Activated CD4-positive, alpha-beta memory T cell treated with anti-CD3 and anti-CD28 coated beads for 36 hours (primary cell): ENCODE results near the gene LTF. TPM values are rescaled to one million over a fixed set of nuclear protein-coding genes. Genes with fewer than 3 reads are reported as not detected.
"Not testable (repeated sequence)": the region's sequence is repeated elsewhere in the genome, so short reads cannot be mapped to it uniquely, and the experiment has no call there.

Experiments
- CTCF ChIA-PET: fragments of 350-600 bp; sonication (Branson Sonifier 250); formaldehyde crosslinking; loops from one replicate; lab custom pipeline; 2021; ENCODE audit warnings: antibody characterized with exemption, inconsistent platforms; lab: Charles Lee
- POLR2A ChIA-PET: fragments of 350-600 bp; sonication (Branson Sonifier 250); formaldehyde crosslinking; loops from one replicate; lab custom pipeline; 2021; ENCODE audit warnings: antibody characterized with exemption; lab: Charles Lee
- DNase-seq: peaks from one replicate; pipeline ENCODE4 v3.0.0-alpha.2; 2020
- H3K27ac Mint-ChIP-seq: one replicate; pipeline ENCODE4 v1.8.0; 2021; ENCODE audit warnings: mixed read lengths
- H3K27me3 Mint-ChIP-seq: one replicate; pipeline ENCODE4 v1.8.0; 2021; ENCODE audit warnings: mixed read lengths
- H3K36me3 Mint-ChIP-seq: one replicate; pipeline ENCODE4 v1.8.0; 2021; ENCODE audit warnings: mixed read lengths
- H3K4me1 Mint-ChIP-seq: one replicate; pipeline ENCODE4 v1.8.0; 2021; ENCODE audit warnings: low read depth, mixed read lengths
- H3K4me3 Mint-ChIP-seq: one replicate; pipeline ENCODE4 v1.8.0; 2021; ENCODE audit warnings: mild to moderate bottlenecking, mixed read lengths
- H3K9me3 Mint-ChIP-seq: one replicate; pipeline ENCODE4 v1.8.0; 2021; ENCODE audit warnings: mixed read lengths
- intact Hi-C: fragments of 100-400 bp; cut with micrococcal nuclease; formaldehyde crosslinking; loops from one replicate; pipeline ENCODE4 v1.15.1; 2023
- total RNA-seq, 2 experiments: library from RNA; stranded (reverse); gene quantifications; one replicate each; pipeline ENCODE4 v1.2.3, GENCODE V29; 2021

The LTF gene
- total RNA-seq, 2 experiments from 2014 or later, result not detected

GRCh38 chr3:46429250-46429649, 35.5 kb downstream of the LTF start:
- no peak overlapping the region for H3K4me3 Mint-ChIP-seq
- H3K27ac Mint-ChIP-seq, result no peak overlapping the region
- peaks cover 3% of the 10 kb centered on the region for H3K4me1 Mint-ChIP-seq
- ChIA-PET POLR2A (no interaction called here), CTCF (interaction anchor here (1.1 kb wide), 1 partner anchor 60 kb away, joined by 3 read pairs; no protein-coding TSS in a partner anchor)
- H3K27me3 Mint-ChIP-seq, result no peaks in the 10 kb centered on the region
- H3K36me3 Mint-ChIP-seq, result peaks cover 7% of the 10 kb centered on the region
- intact Hi-C loops, result no loop called here
- peaks cover 15% of the 10 kb centered on the region for H3K9me3 Mint-ChIP-seq
- no peak for DNase-seq

DNA sequence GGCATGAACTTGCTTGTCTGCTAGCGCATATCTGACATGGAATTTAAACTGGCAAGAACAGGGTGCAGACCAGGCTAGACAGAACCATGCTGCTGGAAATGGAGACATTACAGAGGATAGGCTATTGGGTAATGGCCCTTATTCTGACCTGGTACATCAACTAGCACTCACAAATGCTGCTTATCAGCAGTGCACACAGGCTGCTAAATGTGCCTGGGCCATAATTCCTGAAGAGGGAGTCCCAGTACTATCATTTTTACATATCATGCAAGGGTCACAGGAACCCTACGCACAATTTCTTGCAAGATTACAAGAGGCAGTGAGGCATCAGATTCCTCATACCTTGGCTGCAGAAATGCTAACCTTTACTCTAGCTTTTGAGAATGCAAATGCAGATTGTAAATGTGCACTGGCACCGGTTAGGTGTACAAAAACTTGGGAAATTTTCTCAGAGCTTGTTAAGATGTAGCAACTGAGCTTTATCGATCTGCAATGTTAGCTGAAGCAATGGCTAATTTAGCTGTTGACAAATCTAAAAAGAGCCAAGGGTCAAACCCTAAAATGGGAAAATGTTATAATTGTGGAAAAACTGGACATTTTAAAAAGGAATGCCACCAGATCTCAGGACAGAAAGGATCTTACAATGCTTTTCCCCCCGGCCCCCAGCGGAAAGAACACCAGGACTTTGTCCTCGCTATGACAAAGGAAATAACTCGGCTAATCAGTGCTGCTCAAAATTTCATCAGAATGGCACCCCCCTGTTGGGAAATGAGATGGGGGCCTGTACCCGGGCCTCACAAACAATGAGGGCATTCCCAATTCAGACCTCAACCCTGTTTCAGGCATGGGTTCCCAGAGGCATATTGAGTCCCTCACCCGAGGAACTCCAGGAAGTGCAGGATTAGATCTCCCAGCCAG, 36.5 kb downstream of the LTF start:
- no peaks in the 10 kb centered on the region for H3K27me3 Mint-ChIP-seq
- H3K27ac Mint-ChIP-seq, result no peak overlapping the region
- CTCF ChIA-PET, result interaction anchor here (0.6 to 1.1 kb wide), 2 partner anchors 61 to 202 kb away, joined by 3 read pairs; no protein-coding TSS in a partner anchor
- no peak for DNase-seq
- POLR2A ChIA-PET, result no interaction called here
- peaks cover 7% of the 10 kb centered on the region for H3K36me3 Mint-ChIP-seq
- H3K4me1 Mint-ChIP-seq, result peaks cover 3% of the 10 kb centered on the region
- H3K4me3 Mint-ChIP-seq, result no peak overlapping the region
- peaks cover 15% of the 10 kb centered on the region for H3K9me3 Mint-ChIP-seq
- intact Hi-C loops, result no loop called here

GRCh38 chr3:46427404-46427803, 37.3 kb downstream of the LTF start:
- H3K9me3 Mint-ChIP-seq, result peaks cover 13% of the 10 kb centered on the region
- intact Hi-C loops, H3K4me3 Mint-ChIP-seq, CTCF ChIA-PET, H3K4me1 Mint-ChIP-seq, POLR2A ChIA-PET, H3K27me3 Mint-ChIP-seq, H3K27ac Mint-ChIP-seq, H3K36me3 Mint-ChIP-seq, DNase-seq: not testable (repeated sequence)

GRCh38 chr3:46426476-46426875, 38.2 kb downstream of the LTF start:
- POLR2A ChIA-PET, H3K4me3 Mint-ChIP-seq, H3K27ac Mint-ChIP-seq, DNase-seq, intact Hi-C loops, H3K4me1 Mint-ChIP-seq, H3K27me3 Mint-ChIP-seq, H3K9me3 Mint-ChIP-seq, CTCF ChIA-PET, H3K36me3 Mint-ChIP-seq: not testable (repeated sequence)

DNA sequence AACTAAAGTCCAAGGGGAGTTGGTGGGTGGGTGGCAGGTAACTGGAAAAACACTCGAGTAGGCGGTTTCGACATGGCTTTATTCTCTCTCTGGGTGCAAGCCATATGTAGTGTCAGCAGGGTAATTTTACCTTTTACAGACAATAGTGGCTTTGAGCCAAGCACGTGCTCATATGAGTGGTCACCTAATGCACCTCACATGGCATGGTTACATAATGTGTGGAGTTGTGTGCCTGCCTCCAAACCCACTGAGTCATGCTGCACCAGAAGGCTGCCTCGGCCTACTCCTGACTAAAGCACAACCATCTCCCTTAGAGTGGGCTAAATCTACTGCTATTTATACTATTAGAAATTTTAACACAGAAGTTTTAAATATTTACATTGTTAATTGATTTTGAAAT, 41.1 kb downstream of the LTF start:
- H3K27me3 Mint-ChIP-seq, result no peaks in the 10 kb centered on the region
- DNase-seq, result no peak
- intact Hi-C loops, result no loop called here
- peaks cover 3% of the 10 kb centered on the region for H3K4me1 Mint-ChIP-seq
- ChIA-PET POLR2A (no interaction called here), CTCF (no interaction called here)
- no peak overlapping the region for H3K27ac Mint-ChIP-seq
- no peaks in the 10 kb centered on the region for H3K9me3 Mint-ChIP-seq
- H3K4me3 Mint-ChIP-seq, result no peak overlapping the region
- H3K36me3 Mint-ChIP-seq, result no peaks in the 10 kb centered on the region

GRCh38 chr3:46422617-46423016, 42.1 kb downstream of the LTF start:
- no peak overlapping the region for H3K4me3 Mint-ChIP-seq
- H3K36me3 Mint-ChIP-seq, result no peaks in the 10 kb centered on the region
- ChIA-PET CTCF (no interaction called here), POLR2A (no interaction called here)
- DNase-seq, result no peak
- intact Hi-C loops, result no loop called here
- no peak overlapping the region for H3K27ac Mint-ChIP-seq
- H3K4me1 Mint-ChIP-seq, result peaks cover 3% of the 10 kb centered on the region
- H3K27me3 Mint-ChIP-seq, result no peaks in the 10 kb centered on the region
- H3K9me3 Mint-ChIP-seq, result no peaks in the 10 kb centered on the region

DNA sequence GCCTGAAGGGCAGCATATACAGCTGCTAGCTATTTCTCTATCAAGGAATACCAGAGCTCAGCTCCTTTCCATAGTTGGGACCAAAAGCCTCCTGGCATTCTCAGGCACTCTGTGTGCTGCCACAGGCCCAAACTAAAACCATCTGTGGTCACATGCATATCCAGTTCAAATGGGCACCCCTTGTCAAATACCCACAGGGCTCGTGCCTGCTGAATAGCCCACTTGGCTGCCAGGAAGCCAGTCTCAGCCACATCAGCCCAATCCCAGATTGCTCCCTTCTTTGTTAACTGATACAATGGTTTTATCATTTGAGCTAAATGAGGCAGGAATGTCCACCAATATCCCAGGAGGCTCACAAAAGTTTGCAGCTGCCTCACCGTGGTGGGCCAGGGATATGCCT, 43.8 kb downstream of the LTF start:
- no peaks in the 10 kb centered on the region for H3K4me1 Mint-ChIP-seq
- ChIA-PET POLR2A (no interaction called here), CTCF (no interaction called here)
- H3K9me3 Mint-ChIP-seq, result no peaks in the 10 kb centered on the region
- H3K27me3 Mint-ChIP-seq, result no peaks in the 10 kb centered on the region
- no peak overlapping the region for H3K4me3 Mint-ChIP-seq
- no peak overlapping the region for H3K27ac Mint-ChIP-seq
- intact Hi-C loops, result no loop called here
- no peak for DNase-seq
- no peaks in the 10 kb centered on the region for H3K36me3 Mint-ChIP-seq

- no peaks in the 10 kb centered on the region for H3K9me3 Mint-ChIP-seq
- no peak for DNase-seq
- ChIA-PET CTCF (no interaction called here), POLR2A (no interaction called here)
- H3K27ac Mint-ChIP-seq, result no peak overlapping the region
- no peaks in the 10 kb centered on the region for H3K4me1 Mint-ChIP-seq
- H3K27me3 Mint-ChIP-seq, result no peaks in the 10 kb centered on the region
- intact Hi-C loops, result no loop called here
- H3K4me3 Mint-ChIP-seq, result no peak overlapping the region
- H3K36me3 Mint-ChIP-seq, result no peaks in the 10 kb centered on the region
Observed at GRCh38 chr3:46419816-46420215, 44.9 kb downstream of the LTF start.

GRCh38 chr3:46417841-46418611, 46.7 kb downstream of the LTF start:
- H3K9me3 Mint-ChIP-seq, result no peaks in the 10 kb centered on the region
- H3K27ac Mint-ChIP-seq, result no peak overlapping the region
- intact Hi-C loops, result no loop called here
- H3K4me1 Mint-ChIP-seq, result no peaks in the 10 kb centered on the region
- no peak for DNase-seq
- POLR2A ChIA-PET, result no interaction called here
- no peak overlapping the region for H3K4me3 Mint-ChIP-seq
- no peaks in the 10 kb centered on the region for H3K36me3 Mint-ChIP-seq
- CTCF ChIA-PET, result interaction anchor here (0.5 kb wide), 1 partner anchor 762 kb away, joined by 3 read pairs; no protein-coding TSS in a partner anchor
- no peaks in the 10 kb centered on the region for H3K27me3 Mint-ChIP-seq

DNA sequence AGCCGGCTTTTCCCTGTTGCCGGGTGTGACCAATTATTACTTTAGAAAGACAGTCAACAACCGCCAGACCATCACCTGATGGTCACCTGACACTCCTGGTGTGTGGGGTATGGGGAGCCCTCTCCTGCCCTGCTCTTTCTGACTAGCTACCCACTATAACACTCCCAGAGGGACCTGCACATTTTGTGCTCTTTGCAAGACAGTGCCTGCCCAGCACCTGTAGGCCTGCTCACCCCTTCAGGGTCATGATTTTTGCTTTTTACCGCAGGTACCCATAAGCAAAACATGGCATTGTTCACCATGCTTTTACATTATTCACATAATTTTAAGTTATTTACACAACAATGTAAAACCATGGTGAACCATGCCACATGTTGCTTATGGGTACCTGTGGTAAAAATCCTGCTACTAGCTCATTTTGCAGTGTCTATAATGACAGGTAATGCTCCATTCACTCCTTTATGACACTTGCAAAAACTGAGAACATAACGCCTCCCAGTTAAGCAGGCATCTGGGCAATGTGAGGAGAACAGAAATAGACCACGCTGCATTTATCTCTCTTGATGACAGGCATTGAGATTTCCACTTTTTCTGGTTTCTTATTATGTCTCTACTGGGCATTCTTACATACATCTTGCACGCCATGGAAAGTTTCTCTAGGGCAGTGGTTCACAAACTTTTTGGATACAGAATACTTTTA, 47.7 kb downstream of the LTF start:
- POLR2A ChIA-PET, result interaction anchor here (0.6 kb wide), 1 partner anchor 1374 kb away, joined by 3 read pairs; no protein-coding TSS in a partner anchor
- no peak overlapping the region for H3K4me3 Mint-ChIP-seq
- CTCF ChIA-PET, result no interaction called here
- no peaks in the 10 kb centered on the region for H3K27me3 Mint-ChIP-seq
- DNase-seq, result no peak
- no peak overlapping the region for H3K27ac Mint-ChIP-seq
- intact Hi-C loops, result no loop called here
- H3K36me3 Mint-ChIP-seq, result no peaks in the 10 kb centered on the region
- H3K4me1 Mint-ChIP-seq, result no peaks in the 10 kb centered on the region
- H3K9me3 Mint-ChIP-seq, result no peaks in the 10 kb centered on the region

- CTCF ChIA-PET, result no interaction called here
- no peaks in the 10 kb centered on the region for H3K36me3 Mint-ChIP-seq
- H3K27ac Mint-ChIP-seq, result no peak overlapping the region
- no peak overlapping the region for H3K4me3 Mint-ChIP-seq
- DNase-seq, result no peak
- no peaks in the 10 kb centered on the region for H3K4me1 Mint-ChIP-seq
- H3K9me3 Mint-ChIP-seq, result no peaks in the 10 kb centered on the region
- POLR2A ChIA-PET, result no interaction called here
- intact Hi-C loops, result no loop called here
- H3K27me3 Mint-ChIP-seq, result no peaks in the 10 kb centered on the region
Observed at GRCh38 chr3:46416125-46416810, 48.4 kb downstream of the LTF start.
